Measurements from ENCODE around the gene TBC1D20.
"Not testable (repeated sequence)": the region's sequence is repeated elsewhere in the genome, so short reads cannot be mapped to it uniquely, and the experiment has no call there.

- not testable (repeated sequence) for TF ChIP-seq CTCF (IDR thresholded peaks at IDR 0.05 in 4 of 5, conservative IDR thresholded peaks at IDR 0.05 in 1 of 5); POLR2A (IDR thresholded peaks at IDR 0.05)
Measured at GRCh38 chr20:508364-508787, 46.0 kb upstream of the TBC1D20 start.

Measured in gastrocnemius medialis (tissue), 4 donors.